ENCODE measurements around the gene ARRB1.

Gene ARRB1

DNA sequence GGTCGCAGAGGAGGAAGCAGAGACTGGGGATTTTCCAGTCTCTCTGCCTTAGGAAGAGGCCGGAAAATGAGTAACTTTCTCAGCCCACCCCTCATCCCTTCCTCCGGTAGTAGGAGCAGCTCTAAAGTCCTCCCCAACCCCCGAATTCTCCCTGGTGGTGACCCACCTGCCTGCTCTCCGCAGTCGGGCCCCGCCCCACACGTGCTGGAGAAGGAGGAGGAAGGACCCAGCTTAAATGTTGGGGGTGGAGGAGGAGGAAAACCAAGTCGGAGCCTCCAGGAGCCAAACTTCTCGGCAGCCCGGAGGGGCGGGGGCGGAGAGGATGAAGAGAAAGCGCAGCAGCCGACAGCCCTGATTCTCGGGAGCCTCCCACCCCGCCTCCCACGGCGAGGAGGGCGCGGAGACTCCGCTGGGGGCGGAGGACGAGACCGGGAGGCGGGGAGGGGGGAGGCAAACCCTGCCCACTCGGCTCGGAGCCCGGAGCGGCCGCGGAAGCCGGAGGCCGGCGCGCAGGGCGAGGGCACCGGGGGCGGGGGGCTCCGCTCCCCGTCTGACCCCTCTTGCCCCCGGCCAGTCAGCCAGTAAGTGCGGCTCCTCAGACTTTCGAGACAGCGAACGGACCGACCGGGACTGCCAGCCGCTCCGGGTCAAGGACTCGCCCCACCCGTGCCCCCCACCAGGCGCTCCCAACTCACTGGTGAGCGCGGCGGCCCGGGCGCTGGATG lies 111.0 kb downstream of the ARRB1 start, which contains the start of gene TPBGL (continued):
- TF ChIP-seq, protein P1, sequence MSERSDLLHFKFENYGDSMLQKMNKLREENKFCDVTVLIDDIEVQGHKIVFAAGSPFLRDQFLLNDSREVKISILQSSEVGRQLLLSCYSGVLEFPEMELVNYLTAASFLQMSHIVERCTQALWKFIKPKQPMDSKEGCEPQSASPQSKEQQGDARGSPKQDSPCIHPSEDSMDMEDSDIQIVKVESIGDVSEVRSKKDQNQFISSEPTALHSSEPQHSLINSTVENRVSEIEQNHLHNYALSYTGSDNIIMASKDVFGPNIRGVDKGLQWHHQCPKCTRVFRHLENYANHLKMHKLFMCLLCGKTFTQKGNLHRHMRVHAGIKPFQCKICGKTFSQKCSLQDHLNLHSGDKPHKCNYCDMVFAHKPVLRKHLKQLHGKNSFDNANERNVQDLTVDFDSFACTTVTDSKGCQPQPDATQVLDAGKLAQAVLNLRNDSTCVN (tag by site-specific recombination; optimal IDR thresholded peaks at IDR 0.05): peak; percentile 47
- TF ChIP-seq ZNF560 (tag by site-specific recombination; IDR thresholded peaks at IDR 0.05; ENCODE audit: borderline replicate concordance): no peak
- no peak for TF ChIP-seq ZNF792 (tag by site-specific recombination; IDR thresholded peaks at IDR 0.05)
- no peak for TF ChIP-seq ZNF157 (tag by site-specific recombination; IDR thresholded peaks at IDR 0.05)
- TF ChIP-seq GLIS1 (tag by site-specific recombination; IDR thresholded peaks at IDR 0.05): peak; percentile 95
- TF ChIP-seq GLIS2 (tag by site-specific recombination; IDR thresholded peaks at IDR 0.05): peak; percentile 86
- TF ChIP-seq, protein P2, sequence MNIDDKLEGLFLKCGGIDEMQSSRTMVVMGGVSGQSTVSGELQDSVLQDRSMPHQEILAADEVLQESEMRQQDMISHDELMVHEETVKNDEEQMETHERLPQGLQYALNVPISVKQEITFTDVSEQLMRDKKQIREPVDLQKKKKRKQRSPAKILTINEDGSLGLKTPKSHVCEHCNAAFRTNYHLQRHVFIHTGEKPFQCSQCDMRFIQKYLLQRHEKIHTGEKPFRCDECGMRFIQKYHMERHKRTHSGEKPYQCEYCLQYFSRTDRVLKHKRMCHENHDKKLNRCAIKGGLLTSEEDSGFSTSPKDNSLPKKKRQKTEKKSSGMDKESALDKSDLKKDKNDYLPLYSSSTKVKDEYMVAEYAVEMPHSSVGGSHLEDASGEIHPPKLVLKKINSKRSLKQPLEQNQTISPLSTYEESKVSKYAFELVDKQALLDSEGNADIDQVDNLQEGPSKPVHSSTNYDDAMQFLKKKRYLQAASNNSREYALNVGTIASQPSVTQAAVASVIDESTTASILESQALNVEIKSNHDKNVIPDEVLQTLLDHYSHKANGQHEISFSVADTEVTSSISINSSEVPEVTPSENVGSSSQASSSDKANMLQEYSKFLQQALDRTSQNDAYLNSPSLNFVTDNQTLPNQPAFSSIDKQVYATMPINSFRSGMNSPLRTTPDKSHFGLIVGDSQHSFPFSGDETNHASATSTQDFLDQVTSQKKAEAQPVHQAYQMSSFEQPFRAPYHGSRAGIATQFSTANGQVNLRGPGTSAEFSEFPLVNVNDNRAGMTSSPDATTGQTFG (tag by site-specific recombination; IDR thresholded peaks at IDR 0.05; ENCODE audit: borderline replicate concordance): no peak
- TF ChIP-seq HOXA7 (CRISPR knock-in tag; IDR thresholded peaks at IDR 0.05; ENCODE audit: borderline replicate concordance): no peak

DNA sequence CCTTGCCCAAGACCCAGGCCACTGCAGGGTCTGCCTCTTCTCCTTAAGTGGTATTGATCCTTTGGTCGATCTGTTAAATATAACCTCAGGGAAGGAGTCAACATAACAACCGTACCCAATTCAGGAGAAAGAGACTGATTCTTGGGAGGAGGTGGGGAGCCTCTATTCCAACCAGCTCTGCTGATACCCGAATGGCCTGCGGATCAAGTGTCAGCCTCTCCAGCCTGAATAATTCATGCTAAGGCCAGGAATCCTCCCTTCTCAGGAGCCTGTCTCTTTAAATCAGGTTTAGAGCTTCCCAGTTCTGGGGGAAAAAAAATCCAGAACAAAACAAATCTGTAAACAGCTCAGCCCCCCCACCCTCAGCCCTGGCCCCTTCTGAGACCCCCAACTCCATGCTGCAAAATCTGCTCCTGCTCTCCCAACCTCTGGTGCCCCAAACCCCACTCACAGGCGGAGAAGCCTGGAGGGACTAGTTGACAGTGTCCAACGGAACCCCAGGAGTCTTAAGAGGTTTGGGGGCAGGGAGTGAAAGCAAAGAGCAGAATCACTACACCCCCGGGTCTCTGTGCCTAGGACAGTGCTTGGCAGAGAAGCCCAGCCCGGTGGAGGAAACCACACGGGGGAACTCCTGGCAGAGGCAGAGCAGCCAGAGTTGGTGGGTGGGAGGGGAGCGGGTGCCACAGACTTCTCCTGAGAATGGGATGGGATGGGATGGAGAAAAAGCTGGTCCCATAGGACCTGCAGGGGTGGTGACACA lies 111.8 kb downstream of the ARRB1 start:
- no peaks in the 10 kb centered on the region for H3K4me1 ChIP-seq (ENCODE audit: control insufficient read depth, insufficient read depth, low read length)
- H3K27ac ChIP-seq (ENCODE audit: extremely low read depth, low read depth, low read length): no peak overlapping the region
- ChIA-PET POLR2A (no interaction called here), CTCF (interaction anchor here (0.7 to 5.4 kb wide), 8 partner anchors 8 to 310 kb away, joined by 3 to 59 read pairs (median 12); no protein-coding TSS in a partner anchor)
- no peaks in the 10 kb centered on the region for H3K36me3 ChIP-seq (ENCODE audit: control insufficient read depth in 2 of 2, insufficient read depth in 1 of 2, low read length in 2 of 2)
- no peak overlapping the region for H3K4me3 ChIP-seq (ENCODE audit: low read depth, low read length)
- no peak for TF ChIP-seq RBAK (tag by site-specific recombination; IDR thresholded peaks at IDR 0.05)
- TF ChIP-seq ZNF658 (tag by site-specific recombination; IDR thresholded peaks at IDR 0.05): no peak
- no peak for TF ChIP-seq FEZF1 (tag by site-specific recombination; IDR thresholded peaks at IDR 0.05)
- no peak for TF ChIP-seq ZXDB (tag by site-specific recombination; IDR thresholded peaks at IDR 0.05)
- no peak for TF ChIP-seq ZNF169 (tag by site-specific recombination; IDR thresholded peaks at IDR 0.05)
- TF ChIP-seq, protein P3, sequence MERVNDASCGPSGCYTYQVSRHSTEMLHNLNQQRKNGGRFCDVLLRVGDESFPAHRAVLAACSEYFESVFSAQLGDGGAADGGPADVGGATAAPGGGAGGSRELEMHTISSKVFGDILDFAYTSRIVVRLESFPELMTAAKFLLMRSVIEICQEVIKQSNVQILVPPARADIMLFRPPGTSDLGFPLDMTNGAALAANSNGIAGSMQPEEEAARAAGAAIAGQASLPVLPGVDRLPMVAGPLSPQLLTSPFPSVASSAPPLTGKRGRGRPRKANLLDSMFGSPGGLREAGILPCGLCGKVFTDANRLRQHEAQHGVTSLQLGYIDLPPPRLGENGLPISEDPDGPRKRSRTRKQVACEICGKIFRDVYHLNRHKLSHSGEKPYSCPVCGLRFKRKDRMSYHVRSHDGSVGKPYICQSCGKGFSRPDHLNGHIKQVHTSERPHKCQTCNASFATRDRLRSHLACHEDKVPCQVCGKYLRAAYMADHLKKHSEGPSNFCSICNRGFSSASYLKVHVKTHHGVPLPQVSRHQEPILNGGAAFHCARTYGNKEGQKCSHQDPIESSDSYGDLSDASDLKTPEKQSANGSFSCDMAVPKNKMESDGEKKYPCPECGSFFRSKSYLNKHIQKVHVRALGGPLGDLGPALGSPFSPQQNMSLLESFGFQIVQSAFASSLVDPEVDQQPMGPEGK (tag by site-specific recombination; IDR thresholded peaks at IDR 0.05): no peak
- TF ChIP-seq, protein P4, sequence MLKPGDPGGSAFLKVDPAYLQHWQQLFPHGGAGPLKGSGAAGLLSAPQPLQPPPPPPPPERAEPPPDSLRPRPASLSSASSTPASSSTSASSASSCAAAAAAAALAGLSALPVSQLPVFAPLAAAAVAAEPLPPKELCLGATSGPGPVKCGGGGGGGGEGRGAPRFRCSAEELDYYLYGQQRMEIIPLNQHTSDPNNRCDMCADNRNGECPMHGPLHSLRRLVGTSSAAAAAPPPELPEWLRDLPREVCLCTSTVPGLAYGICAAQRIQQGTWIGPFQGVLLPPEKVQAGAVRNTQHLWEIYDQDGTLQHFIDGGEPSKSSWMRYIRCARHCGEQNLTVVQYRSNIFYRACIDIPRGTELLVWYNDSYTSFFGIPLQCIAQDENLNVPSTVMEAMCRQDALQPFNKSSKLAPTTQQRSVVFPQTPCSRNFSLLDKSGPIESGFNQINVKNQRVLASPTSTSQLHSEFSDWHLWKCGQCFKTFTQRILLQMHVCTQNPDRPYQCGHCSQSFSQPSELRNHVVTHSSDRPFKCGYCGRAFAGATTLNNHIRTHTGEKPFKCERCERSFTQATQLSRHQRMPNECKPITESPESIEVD (tag by site-specific recombination; IDR thresholded peaks at IDR 0.05): no peak
- H3K9me3 ChIP-seq (ENCODE audit: control insufficient read depth, insufficient read depth, low read depth, low read length): no peaks in the 10 kb centered on the region
